ENCODE results near the gene NOS2.

GRCh38 chr17:27821318-27821717, 21.0 kb upstream of the NOS2 start:
- no peak for TF ChIP-seq CTCF (IDR thresholded peaks at IDR 0.05)
- TF ChIP-seq POLR2A (IDR thresholded peaks at IDR 0.05) = no peak
- TF ChIP-seq EP300 (IDR thresholded peaks at IDR 0.05) = no peak

All from ovary (tissue), 3 donors.